ENCODE measurements around the gene DCHS2. TPM values are rescaled to one million over a fixed set of nuclear protein-coding genes. Genes with fewer than 3 reads are reported as not detected.

Gene DCHS2
- total RNA-seq, 1 experiment from 2014 or later: not detected

GRCh38 chr4:154368060-154368459 lies 123.5 kb downstream of the DCHS2 start:
- BruUV-seq (replicated peaks): no TSS peak
- ChIA-PET POLR2A (no interaction called here), CTCF (no interaction called here)
- intact Hi-C loops (cut with micrococcal nuclease; ENCODE audit: unreplicated experiment): no loop called here
- Histone ChIP-seq H3K4me1 (no peaks in the 10 kb centered on the region), H3K4me3 (ENCODE audit: low read depth, low read length) (no peak overlapping the region), H3K9me3 (no peaks in the 10 kb centered on the region), H3K27me3 (replicated peaks; ENCODE audit: control insufficient read depth, insufficient read depth, low read length) (no peaks in the 10 kb centered on the region), H3K36me3 (ENCODE audit: control insufficient read depth, insufficient read depth, low read length) (no peaks in the 10 kb centered on the region)
- no peak for DNase-seq
- no peak overlapping the region for H3K27ac Mint-ChIP-seq (ENCODE audit: unreplicated experiment)
- no peak overlapping the region for H3K4me3 Mint-ChIP-seq (ENCODE audit: unreplicated experiment)
- no peak for TF ChIP-seq CTCF (IDR thresholded peaks at IDR 0.05; ENCODE audit: insufficient read depth in 1 of 2, low read depth in 1 of 2, low read length in 1 of 2, severe bottlenecking in 1 of 2, unreplicated experiment in 1 of 2)
- H3K9me3 Mint-ChIP-seq (ENCODE audit: unreplicated experiment): no peaks in the 10 kb centered on the region
- peaks cover 40% of the 10 kb centered on the region for H3K27me3 Mint-ChIP-seq (ENCODE audit: insufficient read depth, unreplicated experiment)
- no peaks in the 10 kb centered on the region for H3K4me1 Mint-ChIP-seq (ENCODE audit: low read depth, unreplicated experiment)
- no peaks in the 10 kb centered on the region for H3K36me3 Mint-ChIP-seq (ENCODE audit: insufficient read depth, unreplicated experiment)

GRCh38 chr4:154367659-154368058 lies 123.9 kb downstream of the DCHS2 start:
- Mint-ChIP-seq H3K27ac (ENCODE audit: unreplicated experiment) (no peak overlapping the region), H3K36me3 (ENCODE audit: insufficient read depth, unreplicated experiment) (no peaks in the 10 kb centered on the region), H3K27me3 (ENCODE audit: insufficient read depth, unreplicated experiment) (peaks cover 42% of the 10 kb centered on the region), H3K9me3 (ENCODE audit: unreplicated experiment) (no peaks in the 10 kb centered on the region), H3K4me3 (ENCODE audit: unreplicated experiment) (no peak overlapping the region), H3K4me1 (ENCODE audit: low read depth, unreplicated experiment) (no peaks in the 10 kb centered on the region)
- Histone ChIP-seq H3K27me3 (replicated peaks; ENCODE audit: control insufficient read depth, insufficient read depth, low read length) (no peaks in the 10 kb centered on the region), H3K4me3 (ENCODE audit: low read depth, low read length) (no peak overlapping the region), H3K4me1 (no peaks in the 10 kb centered on the region), H3K36me3 (ENCODE audit: control insufficient read depth, insufficient read depth, low read length) (no peaks in the 10 kb centered on the region), H3K9me3 (no peaks in the 10 kb centered on the region)
- no peak for DNase-seq
- intact Hi-C loops (cut with micrococcal nuclease; ENCODE audit: unreplicated experiment): no loop called here
- ChIA-PET CTCF (no interaction called here), POLR2A (no interaction called here)
- no TSS peak for BruUV-seq (replicated peaks)
- TF ChIP-seq CTCF (IDR thresholded peaks at IDR 0.05; ENCODE audit: insufficient read depth in 1 of 2, low read depth in 1 of 2, low read length in 1 of 2, severe bottlenecking in 1 of 2, unreplicated experiment in 1 of 2): no peak

DNA sequence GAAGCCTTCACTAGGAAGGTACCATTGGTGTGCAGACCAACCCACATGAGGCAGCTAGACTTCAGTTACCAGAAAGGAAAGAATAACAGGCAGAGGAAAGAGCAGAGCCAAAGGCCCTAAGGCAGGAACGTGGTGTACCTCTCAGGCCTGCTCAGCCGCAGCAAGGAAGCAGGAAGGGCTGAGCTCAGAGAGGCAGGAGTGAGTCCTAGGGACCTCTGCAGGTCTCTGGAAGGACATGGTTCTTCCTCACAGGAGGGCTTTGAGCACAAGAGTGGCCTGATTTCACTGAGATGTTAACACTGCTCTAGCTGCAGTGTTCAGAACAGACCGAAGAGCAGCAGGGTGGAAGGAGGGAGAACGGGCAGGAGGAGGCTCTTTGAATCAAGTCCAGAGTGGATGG lies 124.6 kb downstream of the DCHS2 start:
- Histone ChIP-seq H3K4me3 (ENCODE audit: low read depth, low read length) (no peak overlapping the region), H3K27me3 (replicated peaks; ENCODE audit: control insufficient read depth, insufficient read depth, low read length) (no peaks in the 10 kb centered on the region), H3K36me3 (ENCODE audit: control insufficient read depth, insufficient read depth, low read length) (no peaks in the 10 kb centered on the region), H3K9me3 (no peaks in the 10 kb centered on the region), H3K4me1 (no peaks in the 10 kb centered on the region)
- DNase-seq: no peak
- Mint-ChIP-seq H3K9me3 (ENCODE audit: unreplicated experiment) (no peaks in the 10 kb centered on the region), H3K4me3 (ENCODE audit: unreplicated experiment) (no peak overlapping the region), H3K36me3 (ENCODE audit: insufficient read depth, unreplicated experiment) (no peaks in the 10 kb centered on the region), H3K4me1 (ENCODE audit: low read depth, unreplicated experiment) (no peaks in the 10 kb centered on the region), H3K27me3 (ENCODE audit: insufficient read depth, unreplicated experiment) (peaks cover 43% of the 10 kb centered on the region), H3K27ac (ENCODE audit: unreplicated experiment) (no peak overlapping the region)
- no TSS peak for BruUV-seq (replicated peaks)
- intact Hi-C loops (cut with micrococcal nuclease; ENCODE audit: unreplicated experiment): no loop called here
- TF ChIP-seq CTCF (IDR thresholded peaks at IDR 0.05; ENCODE audit: insufficient read depth in 1 of 2, low read depth in 1 of 2, low read length in 1 of 2, severe bottlenecking in 1 of 2, unreplicated experiment in 1 of 2): no peak
- POLR2A ChIA-PET: no interaction called here
- CTCF ChIA-PET: no interaction called here
